ENCODE measurements around the gene INPP4A.

The INPP4A gene

DNA sequence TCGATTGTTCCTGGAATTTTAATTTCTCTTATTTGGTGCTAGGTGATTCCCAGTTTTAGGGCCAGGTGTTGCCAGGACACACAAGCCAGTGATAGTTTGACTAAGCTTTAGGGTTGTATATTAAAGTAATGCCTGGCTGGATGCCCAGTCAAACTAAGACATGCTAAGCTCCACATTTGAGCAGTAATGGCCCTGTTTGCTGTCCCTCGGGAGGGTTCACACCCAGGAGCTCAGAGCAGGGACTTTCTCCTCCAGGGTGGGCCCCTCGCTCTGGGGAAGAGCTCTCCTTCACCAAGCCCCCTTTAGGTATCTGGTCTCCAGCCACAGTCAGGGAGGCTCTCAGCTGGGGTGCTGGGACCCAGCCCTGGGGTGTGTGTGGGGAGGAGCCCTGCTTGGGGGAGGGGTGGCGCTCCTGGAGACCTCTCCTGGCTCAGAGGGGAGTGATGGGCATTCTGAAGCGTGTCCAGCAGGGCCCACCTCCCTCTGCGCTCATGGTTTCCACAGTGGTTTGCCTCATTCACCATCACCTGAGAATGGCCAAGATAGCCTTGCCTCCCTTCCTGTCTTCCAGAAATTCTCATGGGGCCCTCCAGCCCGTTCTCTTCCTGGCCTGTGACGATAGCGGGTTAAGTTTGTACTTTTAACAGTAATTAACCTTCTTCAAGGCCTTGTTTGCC lies 31.7 kb downstream of the INPP4A start:
- H3K4me1 ChIP-seq (ENCODE audit: control insufficient read depth, insufficient read depth, low read length, poor library complexity, severe bottlenecking) = peaks cover 92% of the 10 kb centered on the region

DNA sequence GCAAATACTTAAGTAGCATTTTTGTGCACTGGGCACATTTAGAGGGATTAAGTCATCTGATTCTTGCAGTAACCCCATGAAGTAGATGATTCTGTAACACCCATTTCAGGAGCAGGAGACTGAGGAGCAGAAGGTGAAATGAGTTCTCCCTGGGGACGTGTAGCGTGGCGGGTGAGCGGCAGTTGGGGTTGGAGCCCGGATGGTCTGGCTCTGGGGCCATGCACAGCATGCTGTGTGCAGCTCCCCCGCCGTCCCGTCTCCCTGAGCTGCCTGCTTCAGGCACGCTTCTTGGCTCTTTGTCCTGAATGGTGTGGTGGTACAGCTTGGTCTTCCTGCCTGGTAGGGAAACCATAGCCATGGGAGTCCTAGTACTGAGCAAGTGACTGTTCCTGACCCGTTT lies 32.4 kb downstream of the INPP4A start:
- Histone ChIP-seq H3K27me3 (replicated peaks; ENCODE audit: control insufficient read depth, insufficient read depth, low read length, poor library complexity, severe bottlenecking) (no peaks in the 10 kb centered on the region), H3K9me3 (ENCODE audit: control insufficient read depth, low read length) (no peaks in the 10 kb centered on the region), H3K36me3 (ENCODE audit: control insufficient read depth, insufficient read depth, low read length) (no peaks in the 10 kb centered on the region), H3K27ac (ENCODE audit: insufficient read depth, low read length, poor library complexity, severe bottlenecking) (no peak overlapping the region), H3K4me1 (ENCODE audit: control insufficient read depth, insufficient read depth, low read length, poor library complexity, severe bottlenecking) (peaks cover 92% of the 10 kb centered on the region), H3K4me3 (ENCODE audit: insufficient read depth, low read depth, low read length, poor library complexity, severe bottlenecking) (no peak overlapping the region)
- no peak for DNase-seq

More for the DNA sequence above, 31.7 kb downstream of the INPP4A start:
- Histone ChIP-seq H3K4me3 (ENCODE audit: insufficient read depth, low read depth, low read length, poor library complexity, severe bottlenecking) (no peak overlapping the region), H3K27ac (ENCODE audit: insufficient read depth, low read length, poor library complexity, severe bottlenecking) (no peak overlapping the region), H3K36me3 (ENCODE audit: control insufficient read depth, insufficient read depth, low read length) (no peaks in the 10 kb centered on the region), H3K9me3 (ENCODE audit: control insufficient read depth, low read length) (no peaks in the 10 kb centered on the region), H3K27me3 (replicated peaks; ENCODE audit: control insufficient read depth, insufficient read depth, low read length, poor library complexity, severe bottlenecking) (no peaks in the 10 kb centered on the region)
- DNase-seq = no peak

DNA sequence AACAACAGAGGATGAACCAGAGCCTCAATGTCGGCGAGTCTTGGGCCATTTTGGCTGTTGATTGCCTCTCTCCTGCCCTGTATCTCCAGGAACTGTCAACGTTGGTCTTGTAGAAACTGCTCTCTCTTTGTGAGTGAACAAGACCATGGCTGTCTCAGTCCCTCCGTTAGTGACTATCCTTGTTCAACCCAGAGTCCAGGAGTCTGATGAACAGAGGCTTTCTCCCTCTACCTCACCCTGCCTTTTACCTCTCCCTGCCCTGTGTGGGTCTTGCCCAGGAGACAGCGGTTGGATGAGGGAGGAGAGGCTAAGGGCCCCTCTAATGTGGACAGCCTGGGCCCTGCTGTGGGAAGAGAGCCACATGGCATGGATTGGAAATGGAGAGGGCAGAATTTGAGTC lies 32.8 kb downstream of the INPP4A start:
- DNase-seq = no peak
- Histone ChIP-seq H3K27me3 (replicated peaks; ENCODE audit: control insufficient read depth, insufficient read depth, low read length, poor library complexity, severe bottlenecking) (no peaks in the 10 kb centered on the region), H3K36me3 (ENCODE audit: control insufficient read depth, insufficient read depth, low read length) (no peaks in the 10 kb centered on the region), H3K9me3 (ENCODE audit: control insufficient read depth, low read length) (no peaks in the 10 kb centered on the region), H3K4me3 (ENCODE audit: insufficient read depth, low read depth, low read length, poor library complexity, severe bottlenecking) (no peak overlapping the region), H3K4me1 (ENCODE audit: control insufficient read depth, insufficient read depth, low read length, poor library complexity, severe bottlenecking) (peaks cover 92% of the 10 kb centered on the region), H3K27ac (ENCODE audit: insufficient read depth, low read length, poor library complexity, severe bottlenecking) (no peak overlapping the region)

- H3K27me3 ChIP-seq (replicated peaks; ENCODE audit: control insufficient read depth, insufficient read depth, low read length, poor library complexity, severe bottlenecking) = no peaks in the 10 kb centered on the region
- peaks cover 91% of the 10 kb centered on the region for H3K4me1 ChIP-seq (ENCODE audit: control insufficient read depth, insufficient read depth, low read length, poor library complexity, severe bottlenecking)
- H3K36me3 ChIP-seq (ENCODE audit: control insufficient read depth, insufficient read depth, low read length) = no peaks in the 10 kb centered on the region
- no peak for DNase-seq
- peak overlapping the region; percentile 30 for H3K27ac ChIP-seq (ENCODE audit: insufficient read depth, low read length, poor library complexity, severe bottlenecking)
- H3K4me3 ChIP-seq (ENCODE audit: insufficient read depth, low read depth, low read length, poor library complexity, severe bottlenecking) = no peak overlapping the region
- no peaks in the 10 kb centered on the region for H3K9me3 ChIP-seq (ENCODE audit: control insufficient read depth, low read length)
These were observed 33.5 kb downstream of the INPP4A start for GRCh38 chr2:98478088-98478551.

- no peak for DNase-seq
- peak overlapping the region; percentile 70 for H3K27ac ChIP-seq (ENCODE audit: insufficient read depth, low read length, poor library complexity, severe bottlenecking)
- H3K9me3 ChIP-seq (ENCODE audit: control insufficient read depth, low read length) = no peaks in the 10 kb centered on the region
- no peaks in the 10 kb centered on the region for H3K36me3 ChIP-seq (ENCODE audit: control insufficient read depth, insufficient read depth, low read length)
- H3K4me1 ChIP-seq (ENCODE audit: control insufficient read depth, insufficient read depth, low read length, poor library complexity, severe bottlenecking) = peaks cover 92% of the 10 kb centered on the region
- H3K4me3 ChIP-seq (ENCODE audit: insufficient read depth, low read depth, low read length, poor library complexity, severe bottlenecking) = no peak overlapping the region
- H3K27me3 ChIP-seq (replicated peaks; ENCODE audit: control insufficient read depth, insufficient read depth, low read length, poor library complexity, severe bottlenecking) = no peaks in the 10 kb centered on the region
These were observed 34.2 kb downstream of the INPP4A start for GRCh38 chr2:98478907-98479306.

DNA sequence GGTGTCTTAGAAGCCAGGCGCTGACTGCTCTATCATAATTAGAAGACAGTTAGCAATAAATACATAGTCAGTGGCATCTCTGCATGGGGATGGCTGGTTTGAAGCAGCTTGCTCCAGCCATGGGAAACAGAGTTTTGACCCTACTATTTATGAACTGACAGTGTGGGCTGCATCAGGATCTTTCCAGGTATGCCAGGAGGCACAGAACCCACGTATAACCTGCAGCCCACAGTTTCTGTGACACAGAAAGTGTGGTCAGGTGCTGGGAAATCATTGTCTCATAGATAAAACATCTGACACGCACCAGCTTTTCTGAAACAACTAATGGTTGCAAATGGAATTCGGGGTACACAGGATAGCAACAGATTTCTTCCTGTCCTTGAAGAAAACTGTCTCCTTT lies 34.7 kb downstream of the INPP4A start:
- peaks cover 92% of the 10 kb centered on the region for H3K4me1 ChIP-seq (ENCODE audit: control insufficient read depth, insufficient read depth, low read length, poor library complexity, severe bottlenecking)

DNA sequence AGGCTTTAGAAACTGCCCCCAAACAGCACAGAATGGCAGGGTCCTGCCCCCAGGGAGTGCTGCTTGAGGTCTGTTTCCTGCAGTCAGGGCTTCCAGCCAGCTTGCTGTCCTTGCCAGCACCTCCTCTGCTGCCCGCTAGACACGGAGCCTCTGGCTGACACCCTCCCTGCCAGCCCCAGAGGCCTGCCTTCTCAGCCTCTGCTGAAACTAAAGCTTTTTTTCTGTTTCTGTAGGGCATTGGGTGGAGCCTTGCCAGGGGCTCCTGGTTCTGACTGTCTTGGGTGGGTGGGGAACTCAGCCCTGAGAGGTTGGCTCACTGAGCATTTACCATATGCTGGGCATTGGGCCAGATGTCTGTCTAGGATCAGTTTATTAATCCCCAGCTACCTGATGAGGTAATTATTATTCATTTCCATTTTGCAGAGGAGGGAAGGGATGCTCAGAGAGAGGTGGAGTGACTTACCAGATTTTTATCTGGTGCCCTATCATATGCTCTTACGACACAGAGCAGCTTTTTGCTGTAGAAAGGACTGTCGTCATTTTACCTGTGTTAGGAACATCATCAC lies 35.4 kb downstream of the INPP4A start:
- Histone ChIP-seq H3K4me1 (ENCODE audit: control insufficient read depth, insufficient read depth, low read length, poor library complexity, severe bottlenecking) (peaks cover 92% of the 10 kb centered on the region), H3K27ac (ENCODE audit: insufficient read depth, low read length, poor library complexity, severe bottlenecking) (peak overlapping the region; percentile 70), H3K27me3 (replicated peaks; ENCODE audit: control insufficient read depth, insufficient read depth, low read length, poor library complexity, severe bottlenecking) (no peaks in the 10 kb centered on the region), H3K9me3 (ENCODE audit: control insufficient read depth, low read length) (no peaks in the 10 kb centered on the region), H3K4me3 (ENCODE audit: insufficient read depth, low read depth, low read length, poor library complexity, severe bottlenecking) (peak overlapping the region; percentile 20), H3K36me3 (ENCODE audit: control insufficient read depth, insufficient read depth, low read length) (no peaks in the 10 kb centered on the region)
- peak in 2 of 3 donors; percentile 27 to 55 for DNase-seq

More for the DNA sequence above, 34.7 kb downstream of the INPP4A start:
- no peaks in the 10 kb centered on the region for H3K9me3 ChIP-seq (ENCODE audit: control insufficient read depth, low read length)
- H3K36me3 ChIP-seq (ENCODE audit: control insufficient read depth, insufficient read depth, low read length) = no peaks in the 10 kb centered on the region
- H3K27me3 ChIP-seq (replicated peaks; ENCODE audit: control insufficient read depth, insufficient read depth, low read length, poor library complexity, severe bottlenecking) = no peaks in the 10 kb centered on the region
- DNase-seq = no peak
- H3K4me3 ChIP-seq (ENCODE audit: insufficient read depth, low read depth, low read length, poor library complexity, severe bottlenecking) = peak overlapping the region; percentile 20
- H3K27ac ChIP-seq (ENCODE audit: insufficient read depth, low read length, poor library complexity, severe bottlenecking) = peak overlapping the region; percentile 70

DNA sequence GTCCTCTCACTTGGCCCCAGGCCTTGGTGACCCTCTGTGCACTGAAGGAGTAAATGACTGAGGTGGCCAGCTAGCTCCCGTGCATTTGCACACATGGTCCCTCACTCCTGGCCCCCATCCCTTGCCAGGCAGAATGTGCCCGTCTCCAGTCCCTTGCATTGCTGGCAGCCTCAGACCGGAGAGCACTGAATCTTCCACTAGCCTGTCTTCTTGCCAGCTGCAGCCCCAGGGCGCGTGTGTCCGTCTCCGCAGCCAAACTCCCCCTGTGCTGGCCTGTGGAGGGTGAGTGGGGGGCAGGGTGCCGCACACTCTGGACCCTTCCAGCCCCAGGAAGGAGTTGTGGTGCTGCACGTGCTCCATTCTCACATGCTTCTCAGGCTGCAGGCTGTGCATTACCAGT lies 35.9 kb downstream of the INPP4A start:
- peak overlapping the region; percentile 29 for H3K27ac ChIP-seq (ENCODE audit: insufficient read depth, low read length, poor library complexity, severe bottlenecking)
- no peak overlapping the region for H3K4me3 ChIP-seq (ENCODE audit: insufficient read depth, low read depth, low read length, poor library complexity, severe bottlenecking)
- H3K4me1 ChIP-seq (ENCODE audit: control insufficient read depth, insufficient read depth, low read length, poor library complexity, severe bottlenecking) = peaks cover 95% of the 10 kb centered on the region
- H3K9me3 ChIP-seq (ENCODE audit: control insufficient read depth, low read length) = no peaks in the 10 kb centered on the region
- no peak for DNase-seq
- no peaks in the 10 kb centered on the region for H3K27me3 ChIP-seq (replicated peaks; ENCODE audit: control insufficient read depth, insufficient read depth, low read length, poor library complexity, severe bottlenecking)
- no peaks in the 10 kb centered on the region for H3K36me3 ChIP-seq (ENCODE audit: control insufficient read depth, insufficient read depth, low read length)

GRCh38 chr2:98482362-98482761 lies 37.7 kb downstream of the INPP4A start:
- no peak for DNase-seq
- H3K4me3 ChIP-seq (ENCODE audit: insufficient read depth, low read depth, low read length, poor library complexity, severe bottlenecking) = no peak overlapping the region
- peaks cover 97% of the 10 kb centered on the region for H3K4me1 ChIP-seq (ENCODE audit: control insufficient read depth, insufficient read depth, low read length, poor library complexity, severe bottlenecking)
- H3K27me3 ChIP-seq (replicated peaks; ENCODE audit: control insufficient read depth, insufficient read depth, low read length, poor library complexity, severe bottlenecking) = no peaks in the 10 kb centered on the region
- peak overlapping the region; percentile 47 for H3K27ac ChIP-seq (ENCODE audit: insufficient read depth, low read length, poor library complexity, severe bottlenecking)
- H3K36me3 ChIP-seq (ENCODE audit: control insufficient read depth, insufficient read depth, low read length) = no peaks in the 10 kb centered on the region
- H3K9me3 ChIP-seq (ENCODE audit: control insufficient read depth, low read length) = no peaks in the 10 kb centered on the region

DNA sequence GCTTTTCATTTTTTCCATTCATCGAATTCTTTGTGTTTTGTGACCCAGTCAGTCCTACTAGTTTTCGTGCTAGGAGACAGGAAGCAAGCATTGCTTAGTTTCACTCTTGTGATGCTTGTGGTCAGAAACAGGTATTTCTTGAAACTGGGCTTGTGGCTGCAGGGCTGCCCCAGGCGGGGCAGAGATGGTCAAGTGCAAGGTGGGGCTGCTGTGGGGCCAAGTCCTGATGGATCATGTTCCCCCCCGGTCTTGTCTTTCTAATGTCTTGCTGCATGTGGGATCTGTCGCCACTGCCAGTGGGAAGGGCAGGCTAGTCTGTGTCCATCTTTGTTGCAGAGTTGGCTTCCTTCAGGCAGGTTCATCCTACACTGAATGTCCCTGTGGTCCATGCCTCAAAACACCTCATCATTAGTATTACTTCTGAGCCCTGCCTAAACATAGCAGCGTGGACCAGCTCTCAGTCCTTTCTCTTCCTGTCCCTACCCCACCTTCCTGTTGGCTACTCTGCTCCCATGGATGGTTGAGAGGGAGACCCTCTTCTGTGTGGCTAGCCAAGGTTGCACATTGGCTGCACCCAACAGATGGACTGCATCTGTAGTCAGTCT lies 38.7 kb downstream of the INPP4A start:
- Histone ChIP-seq H3K36me3 (ENCODE audit: control insufficient read depth, insufficient read depth, low read length) (no peaks in the 10 kb centered on the region), H3K4me3 (ENCODE audit: insufficient read depth, low read depth, low read length, poor library complexity, severe bottlenecking) (peak overlapping the region; percentile 23), H3K9me3 (ENCODE audit: control insufficient read depth, low read length) (no peaks in the 10 kb centered on the region), H3K27ac (ENCODE audit: insufficient read depth, low read length, poor library complexity, severe bottlenecking) (peak overlapping the region; percentile 47), H3K27me3 (replicated peaks; ENCODE audit: control insufficient read depth, insufficient read depth, low read length, poor library complexity, severe bottlenecking) (no peaks in the 10 kb centered on the region), H3K4me1 (ENCODE audit: control insufficient read depth, insufficient read depth, low read length, poor library complexity, severe bottlenecking) (peaks cover 97% of the 10 kb centered on the region)
- DNase-seq = no peak

Data from effector memory CD4-positive, alpha-beta T cell (primary cell).